Measurements from ENCODE around the gene SHISA7.

DNA sequence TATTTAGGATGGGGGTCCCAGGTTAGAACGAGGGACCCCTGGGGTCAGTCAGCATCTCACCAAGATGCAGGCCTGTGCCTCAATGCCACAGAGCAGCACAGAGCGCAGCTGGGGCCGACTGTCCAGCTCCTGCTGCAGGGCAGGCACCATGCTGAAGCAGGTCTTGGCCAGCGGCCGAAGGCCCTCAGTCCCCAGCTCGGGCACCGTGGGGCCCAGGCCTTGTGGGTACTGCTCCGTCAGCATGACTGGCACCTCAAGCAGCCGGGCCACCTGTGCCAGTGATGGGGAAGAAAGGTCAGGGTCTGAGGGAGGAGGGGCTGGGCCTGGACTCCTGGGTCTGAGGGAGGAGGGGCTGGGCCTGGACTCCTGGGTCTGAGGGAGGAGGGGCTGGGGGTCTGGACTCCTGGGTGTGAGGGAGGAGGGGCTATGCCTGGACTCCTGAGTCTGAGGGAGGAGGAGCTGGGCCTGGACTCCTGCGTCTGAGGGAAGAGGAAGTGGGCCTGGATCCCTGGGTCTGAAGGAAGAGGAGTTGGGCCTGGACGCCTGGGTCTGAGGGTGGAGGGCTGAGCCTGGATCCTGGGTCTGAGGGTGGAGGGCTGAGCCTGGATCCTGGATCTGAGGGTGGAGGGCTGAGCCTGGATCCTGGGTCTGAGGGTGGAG is 12.6 kb upstream of the SHISA7 start:
- no peak for TF ChIP-seq CTCF (IDR thresholded peaks at IDR 0.05; ENCODE audit: low read depth, low read length)
- no peak for TF ChIP-seq POLR2A (IDR thresholded peaks at IDR 0.05; ENCODE audit: extremely low read depth, insufficient read length)
- TF ChIP-seq, protein P1, sequence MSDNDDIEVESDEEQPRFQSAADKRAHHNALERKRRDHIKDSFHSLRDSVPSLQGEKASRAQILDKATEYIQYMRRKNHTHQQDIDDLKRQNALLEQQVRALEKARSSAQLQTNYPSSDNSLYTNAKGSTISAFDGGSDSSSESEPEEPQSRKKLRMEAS (IDR thresholded peaks at IDR 0.05; ENCODE audit: low read depth, low read length), result no peak
